T-cell (primary cell): Measurements from ENCODE around the gene ZNRF2. TPM values are rescaled to one million over a fixed set of nuclear protein-coding genes. Genes with fewer than 3 reads are reported as not detected.

Experiments used
- ATAC-seq, 4 experiments: fragments of 200-7000 bp in 3 of 4; fragments of 150-1000 bp in 1 of 4; cut with Tn5 transposase; replicated peaks in 1 of 4; 1 replicate in 3 of 4; 2 replicates in 1 of 4; pipeline ENCODE4 v1.10.0; 2021; ENCODE audit warnings: moderate library complexity in 3 of 4, mild to moderate bottlenecking in 2 of 4, moderate number of reproducible peaks in 1 of 4
- CTCF ChIA-PET, 2 donors: fragments of 300-600 bp; sonication (Branson Sonifier 250); formaldehyde crosslinking; loops; one replicate each; lab custom pipeline; 2022; ENCODE audit warnings: antibody characterized with exemption in 2 of 2; lab: Charles Lee
- POLR2A ChIA-PET, 2 donors: fragments of 300-600 bp; sonication (Branson Sonifier 250); formaldehyde crosslinking; loops; one replicate each; lab custom pipeline; 2022; ENCODE audit warnings: antibody characterized with exemption in 2 of 2; lab: Charles Lee
- DNase-seq, 35 experiments: peaks; one replicate each; pipeline versions ENCODE4 v3.0.0 to v3.0.0-alpha.2; 2013 to 2023
- H3K27ac ChIP-seq: one replicate; pipeline ENCODE4 v1.5.1; 2013; ENCODE audit warnings: low read length
- H3K27me3 ChIP-seq, 2 experiments: replicated peaks in 1 of 2; 1 replicate in 1 of 2; 2 replicates in 1 of 2; pipeline versions ENCODE4 v1.6.1 to v1.7.0; 2013; ENCODE audit warnings: low read length in 1 of 2, mixed read lengths in 1 of 2; ENCODE audit not compliant: control insufficient read depth in 2 of 2, insufficient read depth in 2 of 2; ENCODE audit errors: extremely low read depth in 1 of 2
- H3K36me3 ChIP-seq, 2 donors: 1 replicate in 1 of 2; 2 replicates in 1 of 2; pipeline versions ENCODE4 v1.6.1 to v1.7.0; 2013; ENCODE audit warnings: low read length in 1 of 2; ENCODE audit not compliant: control insufficient read depth in 2 of 2, insufficient read depth in 1 of 2; ENCODE audit errors: extremely low read depth in 1 of 2
- H3K4me1 ChIP-seq, 2 experiments: 1 replicate in 1 of 2; 2 replicates in 1 of 2; pipeline versions ENCODE4 v1.6.1 to v1.7.0; 2013; ENCODE audit warnings: low read length in 2 of 2, mixed read lengths in 1 of 2; ENCODE audit not compliant: insufficient read depth in 2 of 2, control insufficient read depth in 1 of 2; ENCODE audit errors: extremely low read depth in 1 of 2
- H3K4me3 ChIP-seq, 2 donors: 1 replicate in 1 of 2; 2 replicates in 1 of 2; pipeline versions ENCODE4 v1.5.1 to v1.7.0; 2013; ENCODE audit warnings: mild to moderate bottlenecking in 2 of 2, low read length in 1 of 2, moderate library complexity in 1 of 2; ENCODE audit not compliant: control insufficient read depth in 1 of 2; ENCODE audit errors: extremely low read depth in 1 of 2
- H3K9me3 ChIP-seq: 2 replicates; pipeline ENCODE4 v1.7.0; 2013
- H3K27ac Mint-ChIP-seq, 2 donors: one replicate each; pipeline ENCODE4 v1.8.0; 2020 to 2021; ENCODE audit warnings: mild to moderate bottlenecking in 2 of 2, mixed read lengths in 2 of 2
- H3K27me3 Mint-ChIP-seq, 2 donors: one replicate each; pipeline ENCODE4 v1.8.0; 2021 to 2022; ENCODE audit warnings: mixed read lengths in 2 of 2
- H3K36me3 Mint-ChIP-seq: one replicate; pipeline ENCODE4 v1.8.0; 2021; ENCODE audit warnings: mixed read lengths
- H3K4me1 Mint-ChIP-seq, 3 donors: one replicate each; pipeline ENCODE4 v1.8.0; 2020 to 2022; ENCODE audit warnings: mixed read lengths in 3 of 3, mild to moderate bottlenecking in 1 of 3
- H3K4me3 Mint-ChIP-seq, 3 donors: one replicate each; pipeline ENCODE4 v1.8.0; 2020 to 2022; ENCODE audit warnings: mild to moderate bottlenecking in 3 of 3, mixed read lengths in 3 of 3, moderate library complexity in 3 of 3
- H3K9me3 Mint-ChIP-seq, 3 donors: one replicate each; pipeline ENCODE4 v1.8.0; 2020 to 2022; ENCODE audit warnings: mixed read lengths in 3 of 3
- WGBS: methylation state at CpG from one replicate; pipeline ENCODE4 v1.1.5; 2013; ENCODE audit warnings: missing lambda C conversion rate; ENCODE audit not compliant: insufficient coverage; 5-methylcytosine and 5-hydroxymethylcytosine counted together
- total RNA-seq, 35 experiments: library from RNA in 6 of 35; stranded (reverse) in 6 of 35; fragments of 120-200 nt in 1 of 35; gene quantifications; one replicate each; pipeline versions ENCODE4 v1.2.1 to v1.2.4 and lab custom pipeline; 2013 to 2026

ZNRF2 gene
- total RNA-seq, 5 donors from 2014 or later (not counting 1 experiment from before 2014, with no cell fraction given): 22.4 to 38.4 (median 30.8) TPM

- Histone ChIP-seq H3K36me3 (no peaks in the 10 kb centered on the region), H3K27me3 (no peaks in the 10 kb centered on the region), H3K27ac (no peak overlapping the region), H3K4me1 (no peaks in the 10 kb centered on the region), H3K9me3 (no peaks in the 10 kb centered on the region), H3K4me3 (no peak overlapping the region)
- no peaks in the 10 kb centered on the region for H3K9me3 Mint-ChIP-seq
- no peaks in the 10 kb centered on the region for H3K4me1 Mint-ChIP-seq
- WGBS: no CpG with 5 or more reads among the region's 2 CpGs
- H3K4me3 Mint-ChIP-seq: no peak overlapping the region
- no peak for DNase-seq
- no peak for ATAC-seq
- H3K27me3 Mint-ChIP-seq: no peaks in the 10 kb centered on the region
- H3K27ac Mint-ChIP-seq: no peak overlapping the region
- no peaks in the 10 kb centered on the region for H3K36me3 Mint-ChIP-seq
- CTCF ChIA-PET: no interaction called here
- POLR2A ChIA-PET: no interaction called here
These were observed 14.9 kb upstream of the ZNRF2 start for GRCh38 chr7:30269490-30269889.

GRCh38 chr7:30270921-30271320, 13.5 kb upstream of the ZNRF2 start:
- H3K27me3 Mint-ChIP-seq: no peaks in the 10 kb centered on the region
- Histone ChIP-seq H3K4me3 (no peak overlapping the region), H3K4me1 (no peaks in the 10 kb centered on the region), H3K27me3 (no peaks in the 10 kb centered on the region), H3K9me3 (no peaks in the 10 kb centered on the region), H3K27ac (no peak overlapping the region), H3K36me3 (no peaks in the 10 kb centered on the region)
- CTCF ChIA-PET: interaction anchor here in 1 of 2 donors (0.6 kb wide), 1 partner anchor 1095 kb away, joined by 4 read pairs; no protein-coding TSS in a partner anchor
- H3K9me3 Mint-ChIP-seq: no peaks in the 10 kb centered on the region
- WGBS: no CpG with 5 or more reads among the region's 4 CpGs
- H3K36me3 Mint-ChIP-seq: no peaks in the 10 kb centered on the region
- ATAC-seq (no peak), DNase-seq (no peak)
- H3K4me1 Mint-ChIP-seq: no peaks in the 10 kb centered on the region
- H3K4me3 Mint-ChIP-seq: no peak overlapping the region
- no peak overlapping the region for H3K27ac Mint-ChIP-seq
- POLR2A ChIA-PET: no interaction called here

- 83% methylated on average over 1 of the region's 2 CpGs for WGBS
- no peak overlapping the region for H3K27ac Mint-ChIP-seq
- Histone ChIP-seq H3K27ac (no peak overlapping the region), H3K27me3 (no peaks in the 10 kb centered on the region), H3K9me3 (no peaks in the 10 kb centered on the region), H3K4me1 (no peaks in the 10 kb centered on the region), H3K4me3 (no peak overlapping the region), H3K36me3 (no peaks in the 10 kb centered on the region)
- DNase-seq (no peak), ATAC-seq (no peak)
- no peaks in the 10 kb centered on the region for H3K27me3 Mint-ChIP-seq
- no peaks in the 10 kb centered on the region for H3K36me3 Mint-ChIP-seq
- no peak overlapping the region for H3K4me3 Mint-ChIP-seq
- POLR2A ChIA-PET: interaction anchor here in 1 of 2 donors (0.7 kb wide), 1 partner anchor 128 kb away, joined by 3 read pairs; no protein-coding TSS in a partner anchor
- peaks cover 0 to 4% (median 2%) of the 10 kb centered on the region in 3 donors for H3K4me1 Mint-ChIP-seq
- CTCF ChIA-PET: interaction anchor here in 1 of 2 donors (8.3 kb wide), 1 partner anchor 79 kb away, joined by 67 read pairs; no protein-coding TSS in a partner anchor
- H3K9me3 Mint-ChIP-seq: no peaks in the 10 kb centered on the region
These were observed 12.3 kb upstream of the ZNRF2 start for GRCh38 chr7:30272126-30272525.

GRCh38 chr7:30273552-30273951, 10.8 kb upstream of the ZNRF2 start:
- ChIA-PET CTCF (interaction anchor here (0.7 to 8.3 kb wide), 3 partner anchors 9 to 101 kb away, joined by 3 to 67 read pairs (median 3); no protein-coding TSS in a partner anchor), POLR2A (no interaction called here)
- H3K27ac Mint-ChIP-seq: no peak overlapping the region
- H3K4me1 Mint-ChIP-seq: peaks cover 0 to 4% (median 2%) of the 10 kb centered on the region in 3 donors
- H3K9me3 ChIP-seq: no peaks in the 10 kb centered on the region
- WGBS: no CpG with 5 or more reads among the region's 2 CpGs
- ATAC-seq (no peak), DNase-seq (no peak)
- H3K9me3 Mint-ChIP-seq: no peaks in the 10 kb centered on the region
- H3K27ac ChIP-seq: no peak overlapping the region
- H3K4me3 Mint-ChIP-seq: no peak overlapping the region
- H3K27me3 ChIP-seq: no peaks in the 10 kb centered on the region
- peaks cover 2% of the 10 kb centered on the region for H3K36me3 Mint-ChIP-seq
- no peaks in the 10 kb centered on the region for H3K36me3 ChIP-seq
- no peaks in the 10 kb centered on the region for H3K4me1 ChIP-seq
- H3K4me3 ChIP-seq: no peak overlapping the region
- H3K27me3 Mint-ChIP-seq: no peaks in the 10 kb centered on the region

- H3K9me3 Mint-ChIP-seq: no peaks in the 10 kb centered on the region
- peaks cover 6 to 10% (median 6%) of the 10 kb centered on the region in 3 donors for H3K4me1 Mint-ChIP-seq
- CTCF ChIA-PET: interaction anchor here (0.5 to 8.3 kb wide), 6 partner anchors 10 to 293 kb away, joined by 3 to 67 read pairs (median 4); no protein-coding TSS in a partner anchor
- no peak for DNase-seq
- POLR2A ChIA-PET: no interaction called here
- Histone ChIP-seq H3K4me3 (no peak overlapping the region), H3K27me3 (no peaks in the 10 kb centered on the region), H3K27ac (no peak overlapping the region), H3K4me1 (no peaks in the 10 kb centered on the region), H3K9me3 (no peaks in the 10 kb centered on the region), H3K36me3 (no peaks in the 10 kb centered on the region)
- no peak overlapping the region for H3K4me3 Mint-ChIP-seq
- peaks cover 2% of the 10 kb centered on the region for H3K36me3 Mint-ChIP-seq
- no CpG with 5 or more reads among the region's 3 CpGs for WGBS
- ATAC-seq: no peak
- H3K27ac Mint-ChIP-seq: no peak overlapping the region
- H3K27me3 Mint-ChIP-seq: no peaks in the 10 kb centered on the region
These were observed 9.8 kb upstream of the ZNRF2 start for GRCh38 chr7:30274641-30275040.

- POLR2A ChIA-PET: interaction anchor here in 1 of 2 donors (0.6 kb wide), 1 partner anchor 73 kb away, joined by 3 read pairs; no protein-coding TSS in a partner anchor
- no peaks in the 10 kb centered on the region for H3K27me3 Mint-ChIP-seq
- peak overlapping the region in 1 of 2 donors; percentile 8 for H3K27ac Mint-ChIP-seq
- no peaks in the 10 kb centered on the region for H3K9me3 ChIP-seq
- CTCF ChIA-PET: interaction anchor here (0.5 to 8.3 kb wide), 17 partner anchors 46 to 480 kb away, joined by 3 to 67 read pairs (median 3); no protein-coding TSS in a partner anchor
- DNase-seq (peak in 34 of 35 experiments; percentile 10 to 74 (median 36)), ATAC-seq (peak; percentile 70 to 86 (median 77))
- no peak overlapping the region for H3K4me3 Mint-ChIP-seq
- H3K27me3 ChIP-seq: no peaks in the 10 kb centered on the region
- peaks cover 5% of the 10 kb centered on the region for H3K36me3 Mint-ChIP-seq
- 88% methylated on average over 5 of the region's 9 CpGs for WGBS
- H3K27ac ChIP-seq: no peak overlapping the region
- H3K4me1 ChIP-seq: no peaks in the 10 kb centered on the region
- H3K36me3 ChIP-seq: no peaks in the 10 kb centered on the region
- H3K4me1 Mint-ChIP-seq: peaks cover 6 to 13% (median 8%) of the 10 kb centered on the region in 3 donors
- H3K9me3 Mint-ChIP-seq: no peaks in the 10 kb centered on the region
- no peak overlapping the region for H3K4me3 ChIP-seq
These were observed 8.0 kb upstream of the ZNRF2 start for GRCh38 chr7:30276203-30276900.
